Lower lobe of right lung (tissue), 2 donors: ENCODE results near the gene MATN4. TPM values are rescaled to one million over a fixed set of nuclear protein-coding genes. Genes with fewer than 3 reads are reported as not detected.

ENCODE experiments used
- ATAC-seq, 2 donors: fragments of 200-7000 bp; cut with Tn5 transposase; one replicate each; pipeline ENCODE4 v1.9.1; 2020 to 2022; ENCODE audit warnings: mild to moderate bottlenecking in 2 of 2, moderate library complexity in 2 of 2
- DNase-seq: peaks from one replicate; pipeline ENCODE4 v3.0.0-alpha.2; 2020
- H3K27ac ChIP-seq: fragments of 200-600 bp; one replicate; pipeline ENCODE4 v1.8.0; 2022
- H3K27me3 ChIP-seq: fragments of 200-600 bp; one replicate; pipeline ENCODE4 v1.8.0; 2022; ENCODE audit warnings: low read depth
- H3K36me3 ChIP-seq: fragments of 200-600 bp; one replicate; pipeline ENCODE4 v1.8.0; 2022; ENCODE audit warnings: mild to moderate bottlenecking
- H3K4me1 ChIP-seq: fragments of 200-600 bp; one replicate; pipeline ENCODE4 v1.8.0; 2022
- H3K4me3 ChIP-seq: fragments of 200-600 bp; one replicate; pipeline ENCODE4 v1.8.0; 2022; ENCODE audit warnings: mild to moderate bottlenecking
- H3K9me3 ChIP-seq: fragments of 200-600 bp; one replicate; pipeline ENCODE4 v1.8.0; 2022
- CTCF ChIP-seq: fragments of 200-600 bp; IDR thresholded peaks from one replicate; pipeline ENCODE4 v1.8.0; 2022; ENCODE audit warnings: antibody characterized with exemption, mild to moderate bottlenecking
- intact Hi-C: fragments of 100-400 bp; cut with DNase I; formaldehyde crosslinking; loops from one replicate; pipeline ENCODE4 v1.11.0; 2022
- total RNA-seq: library from RNA; stranded (reverse); fragmentation: NEBNext Ultra II Directional; extraction: Animal tissue kit (Norgen Biotek cat#: 25700); gene quantifications from one replicate; pipeline ENCODE4 v1.2.1, GENCODE V29; 2021
- donor health status: DM: no; HTN: yes; CAD: no; lungs with severe emphysema.

Gene MATN4
- total RNA-seq, 1 donor from 2014 or later: not detected

GRCh38 chr20:45320948-45321595, 13.0 kb upstream of the MATN4 start:
- H3K4me3 ChIP-seq: no peak overlapping the region
- TF ChIP-seq CTCF: no peak
- DNase-seq (no peak), ATAC-seq (peak in 1 of 2 donors; percentile 31)
- no peak overlapping the region for H3K27ac ChIP-seq
- intact Hi-C loops: no loop called here
- no peaks in the 10 kb centered on the region for H3K4me1 ChIP-seq
- H3K9me3 ChIP-seq: no peaks in the 10 kb centered on the region
- peaks cover 8% of the 10 kb centered on the region for H3K27me3 ChIP-seq
- H3K36me3 ChIP-seq: peaks cover 4% of the 10 kb centered on the region

GRCh38 chr20:45318948-45319347, 10.8 kb upstream of the MATN4 start:
- H3K36me3 ChIP-seq: no peaks in the 10 kb centered on the region
- intact Hi-C loops: loop anchor here (5.0 kb wide), 1 partner anchor 118 kb away; no protein-coding TSS in a partner anchor
- no peak for DNase-seq

DNA sequence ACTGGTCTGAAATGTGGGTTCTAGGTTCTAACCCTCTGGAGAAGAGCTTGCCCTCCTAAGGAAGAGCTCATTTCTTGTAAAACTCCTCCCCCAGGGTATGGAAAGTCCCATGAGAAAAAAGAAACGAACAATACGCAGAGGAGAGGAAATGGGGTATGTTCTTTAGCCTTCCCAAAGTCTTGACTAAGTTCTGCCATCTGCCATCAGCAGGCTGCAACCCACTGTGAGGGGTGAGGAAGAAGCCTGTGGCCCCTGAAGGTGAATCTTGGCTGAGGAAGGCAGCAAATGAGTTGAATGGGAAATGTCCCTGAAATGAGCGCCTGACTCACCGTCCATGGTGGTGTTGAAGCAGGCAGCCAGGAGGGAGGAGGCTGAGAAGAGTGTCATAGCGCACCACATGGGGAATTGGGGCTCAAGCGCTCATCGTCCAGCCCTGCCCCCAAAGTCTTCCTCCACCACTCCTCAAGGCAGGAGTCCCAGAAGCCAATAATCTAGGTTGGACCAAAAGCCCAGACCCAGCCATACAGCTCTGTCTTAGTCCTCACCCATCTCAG, 10.4 kb upstream of the MATN4 start:
- H3K9me3 ChIP-seq: no peaks in the 10 kb centered on the region
- H3K36me3 ChIP-seq: no peaks in the 10 kb centered on the region
- ATAC-seq (no peak), DNase-seq (no peak)
- no peaks in the 10 kb centered on the region for H3K4me1 ChIP-seq
- no peak overlapping the region for H3K27ac ChIP-seq
- no peak for TF ChIP-seq CTCF
- no peak overlapping the region for H3K4me3 ChIP-seq
- intact Hi-C loops: loop anchor here (5.0 kb wide), 1 partner anchor 119 kb away; no protein-coding TSS in a partner anchor
- peaks cover 28% of the 10 kb centered on the region for H3K27me3 ChIP-seq

More at GRCh38 chr20:45318948-45319347, 10.8 kb upstream of the MATN4 start:
- no peak for ATAC-seq
- H3K27me3 ChIP-seq: peaks cover 23% of the 10 kb centered on the region
- no peak overlapping the region for H3K27ac ChIP-seq
- no peak for TF ChIP-seq CTCF
- H3K4me3 ChIP-seq: no peak overlapping the region
- no peaks in the 10 kb centered on the region for H3K9me3 ChIP-seq
- no peaks in the 10 kb centered on the region for H3K4me1 ChIP-seq

GRCh38 chr20:45317826-45318225, 9.7 kb upstream of the MATN4 start:
- H3K4me1 ChIP-seq: no peaks in the 10 kb centered on the region
- H3K9me3 ChIP-seq: no peaks in the 10 kb centered on the region
- peaks cover 28% of the 10 kb centered on the region for H3K27me3 ChIP-seq
- H3K4me3 ChIP-seq: no peak overlapping the region
- no peak for ATAC-seq
- H3K36me3 ChIP-seq: no peaks in the 10 kb centered on the region
- no peak for DNase-seq
- no peak overlapping the region for H3K27ac ChIP-seq
- no peak for TF ChIP-seq CTCF
- intact Hi-C loops: loop anchor here (5.0 kb wide), 1 partner anchor 119 kb away; no protein-coding TSS in a partner anchor

GRCh38 chr20:45316150-45317080, 8.3 kb upstream of the MATN4 start:
- DNase-seq: no peak
- Histone ChIP-seq H3K36me3 (no peaks in the 10 kb centered on the region), H3K27me3 (peaks cover 40% of the 10 kb centered on the region), H3K4me3 (no peak overlapping the region), H3K4me1 (no peaks in the 10 kb centered on the region), H3K9me3 (no peaks in the 10 kb centered on the region), H3K27ac (no peak overlapping the region)
- intact Hi-C loops: loop anchor here (5.0 kb wide), 1 partner anchor 121 kb away; no protein-coding TSS in a partner anchor
- ATAC-seq: no peak
- no peak for TF ChIP-seq CTCF
